Hepatocyte (in vitro differentiated cells): ENCODE results near the gene ZNF548. TPM values are rescaled to one million over a fixed set of nuclear protein-coding genes. Genes with fewer than 3 reads are reported as not detected.

Experiments
- DNase-seq: peaks from one replicate; pipeline ENCODE4 v3.0.0-alpha.2; 2016; ENCODE audit warnings: low spot score
- H2AFZ ChIP-seq: fragments of 200-600 bp; sonication (generic); 2 replicates; pipeline ENCODE4 v1.6.0; 2016; ENCODE audit warnings: antibody characterized with exemption, mild to moderate bottlenecking
- H3K27ac ChIP-seq: fragments of 200-600 bp; sonication (generic); 2 replicates; pipeline ENCODE4 v1.5.1; 2016; ENCODE audit warnings: mild to moderate bottlenecking
- H3K27me3 ChIP-seq: fragments of 200-600 bp; sonication (generic); 2 replicates; pipeline ENCODE4 v1.6.1; 2016
- H3K36me3 ChIP-seq: fragments of 200-600 bp; sonication (generic); replicated peaks from 2 replicates; pipeline ENCODE4 v1.5.1; 2016; ENCODE audit warnings: low read depth; ENCODE audit not compliant: insufficient read depth
- H3K4me1 ChIP-seq: fragments of 200-600 bp; sonication (generic); 2 replicates; pipeline ENCODE4 v1.5.1; 2016; ENCODE audit warnings: mild to moderate bottlenecking, moderate library complexity; ENCODE audit not compliant: insufficient read depth
- H3K4me2 ChIP-seq: fragments of 200-600 bp; sonication (generic); 2 replicates; pipeline ENCODE4 v1.6.0; 2016
- H3K4me3 ChIP-seq: fragments of 200-600 bp; sonication (generic); 2 replicates; pipeline ENCODE4 v1.5.1; 2016; ENCODE audit warnings: mild to moderate bottlenecking
- H3K79me2 ChIP-seq: fragments of 200-600 bp; sonication (generic); 2 replicates; pipeline ENCODE4 v1.6.0; 2017; ENCODE audit warnings: mild to moderate bottlenecking
- H3K9me2 ChIP-seq: fragments of 200-600 bp; sonication (generic); replicated peaks from 2 replicates; pipeline ENCODE4 v1.6.0; 2017; ENCODE audit warnings: mild to moderate bottlenecking; ENCODE audit not compliant: insufficient read depth
- H3K9me3 ChIP-seq: fragments of 200-600 bp; sonication (generic); 2 replicates; pipeline ENCODE4 v1.5.1; 2016; ENCODE audit warnings: low read depth, mild to moderate bottlenecking
- H4K20me1 ChIP-seq: fragments of 200-600 bp; sonication (generic); 2 replicates; pipeline ENCODE4 v1.6.0; 2016; ENCODE audit warnings: mild to moderate bottlenecking; ENCODE audit not compliant: insufficient read depth, poor library complexity, severe bottlenecking
- EZH2 ChIP-seq: fragments of 200-600 bp; sonication (generic); IDR thresholded peaks from 2 replicates; pipeline ENCODE4 v1.6.1; 2016; ENCODE audit warnings: antibody characterized with exemption, mild to moderate bottlenecking, borderline replicate concordance
- EZH2phosphoT487 ChIP-seq: fragments of 200-600 bp; sonication (generic); IDR thresholded peaks from one replicate; pipeline ENCODE4 v1.6.1; 2018; ENCODE audit warnings: antibody characterized with exemption, mild to moderate bottlenecking, low read depth, moderate library complexity; ENCODE audit not compliant: unreplicated experiment, severe bottlenecking
- WGBS: methylation state at CpG from one replicate; pipeline ENCODE4 v1.1.6; 2016; ENCODE audit warnings: low lambda C conversion rate; ENCODE audit errors: missing lambda C conversion rate; 5-methylcytosine and 5-hydroxymethylcytosine counted together
- polyA plus RNA-seq: library from polyadenylated mRNA; unstranded; fragments of >200 nt; fragmentation: Nextera tagmentation; extraction: Ambion mirVana; gene quantifications from 2 replicates; pipeline ENCODE4 v1.2.1, GENCODE V29; 2016
- total RNA-seq: library from RNA; depleted of rRNA; stranded (reverse); fragments of >200 nt; gene quantifications from 2 replicates; pipeline ENCODE4 v1.2.3, GENCODE V29; 2014
- TF ChIP-seq, protein P1 (sequence below): fragments of 200-600 bp; sonication (generic); IDR thresholded peaks from 2 replicates; pipeline ENCODE4 v1.5.1; 2016; ENCODE audit warnings: antibody characterized with exemption, mild to moderate bottlenecking; ENCODE audit not compliant: poor library complexity

Gene ZNF548
- total and polyA plus RNA-seq, 2 experiments from 2014 or later: 9.3 to 26.3 TPM

GRCh38 chr19:57436417-57436816, 46.8 kb downstream of the ZNF548 start:
- peak; percentile 39 for DNase-seq
- no peaks in the 10 kb centered on the region for H4K20me1 ChIP-seq
- no peaks in the 10 kb centered on the region for H3K27me3 ChIP-seq
- peak overlapping the region; percentile 91 for H3K4me2 ChIP-seq
- H3K4me3 ChIP-seq: peak overlapping the region; percentile 44
- 67% methylated on average over 1 of the region's 1 CpG for WGBS
- H3K9me2 ChIP-seq: no peaks in the 10 kb centered on the region
- peaks cover 55% of the 10 kb centered on the region for H3K79me2 ChIP-seq
- H2AFZ ChIP-seq: no peak overlapping the region
- peaks cover 7% of the 10 kb centered on the region for H3K4me1 ChIP-seq
- peak overlapping the region; percentile 86 for H3K27ac ChIP-seq
- no peaks in the 10 kb centered on the region for H3K9me3 ChIP-seq
- H3K36me3 ChIP-seq: no peaks in the 10 kb centered on the region
- no peak for TF ChIP-seq EZH2
- TF ChIP-seq EZH2phosphoT487: no peak
- TF ChIP-seq, protein P1, sequence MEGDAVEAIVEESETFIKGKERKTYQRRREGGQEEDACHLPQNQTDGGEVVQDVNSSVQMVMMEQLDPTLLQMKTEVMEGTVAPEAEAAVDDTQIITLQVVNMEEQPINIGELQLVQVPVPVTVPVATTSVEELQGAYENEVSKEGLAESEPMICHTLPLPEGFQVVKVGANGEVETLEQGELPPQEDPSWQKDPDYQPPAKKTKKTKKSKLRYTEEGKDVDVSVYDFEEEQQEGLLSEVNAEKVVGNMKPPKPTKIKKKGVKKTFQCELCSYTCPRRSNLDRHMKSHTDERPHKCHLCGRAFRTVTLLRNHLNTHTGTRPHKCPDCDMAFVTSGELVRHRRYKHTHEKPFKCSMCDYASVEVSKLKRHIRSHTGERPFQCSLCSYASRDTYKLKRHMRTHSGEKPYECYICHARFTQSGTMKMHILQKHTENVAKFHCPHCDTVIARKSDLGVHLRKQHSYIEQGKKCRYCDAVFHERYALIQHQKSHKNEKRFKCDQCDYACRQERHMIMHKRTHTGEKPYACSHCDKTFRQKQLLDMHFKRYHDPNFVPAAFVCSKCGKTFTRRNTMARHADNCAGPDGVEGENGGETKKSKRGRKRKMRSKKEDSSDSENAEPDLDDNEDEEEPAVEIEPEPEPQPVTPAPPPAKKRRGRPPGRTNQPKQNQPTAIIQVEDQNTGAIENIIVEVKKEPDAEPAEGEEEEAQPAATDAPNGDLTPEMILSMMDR: no peak

GRCh38 chr19:57437931-57438330, 48.3 kb downstream of the ZNF548 start:
- no peaks in the 10 kb centered on the region for H3K9me2 ChIP-seq

GRCh38 chr19:57438925-57439324, 49.3 kb downstream of the ZNF548 start:
- H3K4me3 ChIP-seq: no peak overlapping the region
- H3K27me3 ChIP-seq: no peaks in the 10 kb centered on the region
- no peak overlapping the region for H3K27ac ChIP-seq
- H3K79me2 ChIP-seq: peaks cover 62% of the 10 kb centered on the region
- TF ChIP-seq, protein P1: no peak
- no peak for TF ChIP-seq EZH2phosphoT487
- no peak for TF ChIP-seq EZH2
- H3K9me3 ChIP-seq: no peaks in the 10 kb centered on the region
- peaks cover 3% of the 10 kb centered on the region for H3K36me3 ChIP-seq
- no peak overlapping the region for H2AFZ ChIP-seq
- peaks cover 7% of the 10 kb centered on the region for H3K4me1 ChIP-seq
- H3K9me2 ChIP-seq: no peaks in the 10 kb centered on the region
- no peak overlapping the region for H3K4me2 ChIP-seq
- no peaks in the 10 kb centered on the region for H4K20me1 ChIP-seq
- DNase-seq: no peak
- 85% methylated on average over 9 of the region's 9 CpGs for WGBS

More at GRCh38 chr19:57437931-57438330, 48.3 kb downstream of the ZNF548 start:
- H3K27me3 ChIP-seq: no peaks in the 10 kb centered on the region
- H2AFZ ChIP-seq: no peak overlapping the region
- no peaks in the 10 kb centered on the region for H4K20me1 ChIP-seq
- 89% methylated on average over 4 of the region's 4 CpGs for WGBS
- H3K4me1 ChIP-seq: peaks cover 7% of the 10 kb centered on the region
- TF ChIP-seq EZH2 (no peak), EZH2phosphoT487 (no peak)
- TF ChIP-seq, protein P1: no peak
- DNase-seq: no peak
- H3K4me3 ChIP-seq: no peak overlapping the region
- peaks cover 62% of the 10 kb centered on the region for H3K79me2 ChIP-seq
- no peaks in the 10 kb centered on the region for H3K36me3 ChIP-seq
- H3K9me3 ChIP-seq: no peaks in the 10 kb centered on the region
- no peak overlapping the region for H3K27ac ChIP-seq
- no peak overlapping the region for H3K4me2 ChIP-seq
